ENCODE measurements around the gene CHN2.
"Not testable (repeated sequence)": the region's sequence is repeated elsewhere in the genome, so short reads cannot be mapped to it uniquely, and the experiment has no call there.

The CHN2 gene

GRCh38 chr7:29190349-29191045 lies 4.1 kb upstream of the CHN2 start:
- no peak for DNase-seq

DNA sequence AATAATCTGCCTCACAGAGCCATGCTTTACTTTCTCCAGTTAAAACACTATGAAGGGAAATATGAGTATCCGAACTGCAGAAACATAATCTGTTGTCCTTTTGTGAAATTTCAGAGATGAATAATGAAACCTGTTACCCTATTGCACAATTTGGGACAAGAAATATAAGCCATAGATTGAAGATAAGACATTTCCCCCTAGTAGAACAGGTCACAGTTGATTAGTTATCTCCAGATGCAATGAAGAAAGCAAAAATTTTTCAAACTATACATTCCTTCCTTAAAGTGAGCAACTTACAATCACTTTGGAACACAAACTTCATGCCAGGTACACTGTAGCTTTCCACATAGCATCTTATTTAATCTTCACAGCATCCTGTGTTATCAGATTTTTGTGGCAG lies 2.3 kb upstream of the CHN2 start:
- no peak for DNase-seq

GRCh38 chr7:29192811-29193210 lies 1.8 kb upstream of the CHN2 start:
- DNase-seq = no peak

GRCh38 chr7:29193316-29194205 lies 1.0 kb upstream of the CHN2 start:
- no peak for DNase-seq

DNA sequence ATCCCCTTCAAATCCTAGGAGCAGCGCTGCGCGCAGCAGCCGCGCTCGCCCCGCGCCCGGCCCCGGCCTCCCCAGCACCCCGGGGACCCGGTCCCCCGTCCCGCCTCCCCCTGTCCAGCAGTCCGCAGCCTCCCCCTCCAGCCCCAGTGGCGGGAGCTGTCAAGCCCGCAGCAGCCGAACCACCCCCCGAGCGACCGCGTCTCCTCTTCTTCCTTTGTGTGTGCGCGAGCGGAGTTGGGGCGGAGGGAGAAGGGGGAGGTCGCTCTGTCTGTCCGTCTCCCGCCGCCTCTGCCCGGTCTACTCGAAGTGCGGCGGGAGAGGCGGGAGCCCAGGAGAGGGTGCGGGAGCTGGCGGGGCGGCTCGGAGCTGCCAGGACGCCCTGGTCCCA lies 375 bp upstream of the CHN2 start:
- peak; percentile 60 for DNase-seq

- DNase-seq = no peak
These were observed 1.6 kb downstream of the CHN2 start for GRCh38 chr7:29196191-29196590.

DNA sequence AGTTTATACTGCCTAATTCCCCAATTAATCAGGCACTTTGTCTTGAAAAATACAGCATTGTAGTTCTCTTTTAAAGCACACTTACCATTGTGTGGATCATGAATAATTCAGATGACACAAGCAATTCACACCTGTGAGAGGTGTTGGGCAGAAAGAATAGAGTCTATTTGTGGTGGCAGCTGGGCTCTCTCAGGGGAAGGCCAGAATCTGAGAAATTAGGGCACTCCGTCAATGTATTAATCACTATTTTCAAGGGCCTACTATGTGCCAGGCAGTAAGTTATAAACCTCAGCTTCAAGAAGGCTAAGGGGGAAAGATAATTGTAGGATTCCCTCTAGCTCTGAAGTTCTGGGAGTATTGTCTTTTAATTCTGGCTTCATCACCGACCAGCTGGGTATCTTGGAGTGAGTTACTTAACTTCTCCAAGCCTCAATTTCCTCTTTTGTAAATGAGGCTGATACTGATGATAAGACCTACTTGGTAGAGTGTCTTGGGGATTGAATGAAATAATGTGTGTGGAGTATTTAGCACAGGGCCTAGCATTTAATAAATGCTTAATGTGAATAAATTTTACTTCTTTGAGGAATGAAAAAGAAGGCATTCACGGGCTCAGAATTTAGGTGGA lies 2.5 kb downstream of the CHN2 start:
- DNase-seq = no peak

DNA sequence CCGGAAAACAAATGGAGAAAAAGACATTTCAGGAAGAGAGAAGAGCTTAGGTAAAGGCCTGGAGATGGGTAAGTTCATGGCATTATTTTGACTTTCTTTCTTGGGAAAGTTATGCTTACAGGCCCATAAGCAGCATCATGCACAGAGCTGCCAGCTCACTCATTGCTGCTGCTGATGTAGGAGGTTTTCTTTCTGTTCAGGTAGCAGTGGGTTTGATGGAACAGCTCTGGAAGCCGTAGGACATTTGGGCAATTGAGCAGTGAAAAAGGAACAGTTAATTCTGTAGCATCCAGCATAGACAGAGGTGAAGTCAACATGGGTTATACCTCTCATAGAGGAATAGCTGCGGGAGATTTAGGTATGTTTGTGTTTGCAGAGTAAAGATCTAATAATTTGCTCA lies 3.3 kb downstream of the CHN2 start:
- DNase-seq = no peak

GRCh38 chr7:29199776-29200175 lies 5.2 kb downstream of the CHN2 start:
- no peak for DNase-seq

GRCh38 chr7:29202651-29203069 lies 8.1 kb downstream of the CHN2 start:
- DNase-seq = no peak

DNA sequence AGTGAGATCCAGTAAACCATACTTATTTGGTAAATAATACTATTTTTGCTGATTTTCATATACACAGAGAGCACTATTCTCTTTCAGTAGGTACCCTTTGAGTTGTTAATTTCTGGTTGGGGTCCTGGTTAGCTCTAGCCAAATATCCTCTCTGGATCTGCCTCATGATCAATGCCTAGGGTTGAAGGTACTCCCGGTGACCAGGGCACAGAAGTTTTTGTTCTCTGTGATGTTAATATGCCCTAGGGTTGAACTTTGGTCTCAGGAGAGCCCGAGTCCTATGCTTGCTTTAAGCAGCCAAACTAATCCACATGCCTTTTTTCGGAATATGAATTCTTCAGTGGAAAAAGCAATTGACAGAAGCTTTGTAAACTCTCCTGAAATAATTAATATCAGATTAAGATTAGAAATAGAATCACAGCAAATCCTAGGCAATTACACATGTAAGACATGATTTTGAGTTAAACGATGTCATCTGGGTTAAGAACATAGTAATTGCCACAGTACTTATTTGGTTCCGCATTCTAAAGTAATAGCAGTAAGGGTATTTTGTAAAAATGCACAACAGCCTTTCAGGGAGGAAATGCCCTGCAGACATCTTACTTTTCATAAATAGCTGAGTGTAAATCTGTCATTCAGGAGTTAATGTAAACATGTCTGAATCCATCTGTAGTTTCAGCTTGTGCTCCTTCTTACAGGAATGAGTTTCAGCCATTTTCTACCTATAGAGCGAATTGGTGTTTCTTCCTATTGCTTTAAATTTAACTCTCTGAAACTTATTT lies 10.1 kb downstream of the CHN2 start:
- DNase-seq = no peak

GRCh38 chr7:29207162-29207801 lies 12.7 kb downstream of the CHN2 start:
- no peak for DNase-seq

DNA sequence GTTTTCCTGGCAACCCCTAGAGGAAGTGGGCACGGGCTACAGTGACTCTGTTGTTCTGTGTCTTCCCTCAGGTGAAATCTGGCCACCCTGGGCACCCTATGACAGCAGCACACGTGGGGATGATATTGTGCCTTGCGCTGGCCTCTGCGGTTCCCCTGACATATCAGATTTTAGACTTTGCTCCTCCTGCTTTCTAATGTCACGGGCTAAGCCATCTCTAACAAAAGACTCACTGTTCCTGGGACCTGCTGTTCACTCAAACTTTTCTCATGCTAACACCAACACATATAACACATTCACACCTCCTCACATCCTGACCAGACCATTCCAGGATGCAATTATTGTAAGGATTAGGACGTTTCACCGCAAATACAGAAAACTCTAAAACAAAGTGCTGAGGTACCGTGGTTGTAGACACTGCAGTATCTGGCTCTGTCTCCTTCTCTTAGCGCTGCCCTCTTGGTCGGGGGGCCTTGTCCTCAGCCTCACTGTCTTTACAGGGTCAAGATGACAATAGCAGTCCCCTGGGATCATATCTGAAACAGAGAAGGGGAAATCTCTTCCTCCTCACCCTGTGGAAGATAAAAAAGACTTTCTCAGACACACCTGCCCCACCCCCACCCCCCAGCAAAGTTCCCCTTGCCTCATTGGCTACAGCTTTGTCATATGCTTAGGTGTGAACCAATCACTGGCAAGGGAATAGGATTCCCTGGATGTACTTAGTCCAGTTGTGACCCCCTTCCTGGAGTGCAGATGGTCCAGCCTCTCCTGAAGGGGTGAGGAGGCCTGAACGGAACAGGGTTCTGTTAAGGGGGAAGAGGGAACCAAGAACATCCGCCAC lies 14.1 kb downstream of the CHN2 start:
- DNase-seq = no peak

GRCh38 chr7:29209745-29210144 lies 15.2 kb downstream of the CHN2 start:
- DNase-seq = no peak

DNA sequence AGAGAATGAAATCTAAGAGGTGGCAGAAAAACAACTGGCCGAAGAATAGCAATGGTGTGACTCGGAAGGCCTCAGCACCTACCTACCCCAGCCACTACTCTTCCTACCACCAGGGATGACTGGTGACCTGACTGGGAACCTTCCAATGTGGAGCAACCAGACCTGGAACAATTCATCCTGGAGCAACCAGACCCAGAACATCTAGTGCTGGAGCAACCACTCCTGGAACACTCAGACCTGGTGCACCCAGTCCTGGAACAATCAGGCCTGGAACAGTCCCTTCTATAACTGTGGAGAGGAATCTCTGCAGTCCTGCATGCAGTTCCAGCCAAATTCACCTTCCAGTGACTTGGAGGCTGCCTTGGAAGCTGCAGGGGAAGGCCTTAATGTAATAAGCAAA lies 18.2 kb downstream of the CHN2 start:
- DNase-seq = not testable (repeated sequence)

DNA sequence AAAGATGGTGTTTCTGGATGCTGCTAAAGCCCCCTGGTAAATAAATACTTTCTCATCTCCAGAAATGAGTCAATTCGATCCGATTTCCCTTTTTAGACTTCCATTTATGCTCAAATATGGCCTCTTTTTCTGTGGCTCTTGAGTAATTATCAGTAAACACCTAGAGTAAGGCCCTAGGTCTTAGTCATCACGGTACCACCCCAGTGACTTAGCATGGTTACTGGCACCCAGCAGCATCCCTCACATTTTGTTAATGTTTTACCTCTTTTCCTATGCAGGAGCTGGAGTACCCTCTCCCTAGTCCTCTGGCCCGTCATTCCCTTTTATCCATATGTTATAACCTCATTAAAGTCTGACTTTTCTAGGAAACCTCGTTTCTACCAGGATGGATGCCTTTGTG lies 19.5 kb downstream of the CHN2 start:
- no peak for DNase-seq

DNA sequence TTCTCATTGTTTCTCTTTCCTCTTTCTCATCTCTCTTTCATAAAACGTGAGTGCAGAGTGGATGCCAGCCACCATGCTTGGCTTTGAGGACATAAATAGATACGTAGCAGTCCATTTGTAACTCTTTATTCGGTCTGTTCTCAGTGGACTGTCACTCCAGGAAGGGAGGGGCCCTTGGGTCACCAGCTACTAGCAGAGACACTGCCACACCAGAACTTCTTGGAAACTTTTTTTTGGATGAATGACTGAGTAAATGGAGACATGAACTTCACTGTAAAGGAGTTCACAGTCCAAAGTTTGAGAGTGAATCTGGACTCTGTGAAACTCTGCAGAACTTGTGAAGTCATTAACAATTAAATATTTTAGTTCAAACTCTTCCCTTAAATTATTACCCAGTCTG lies 20.2 kb downstream of the CHN2 start:
- DNase-seq = no peak

DNA sequence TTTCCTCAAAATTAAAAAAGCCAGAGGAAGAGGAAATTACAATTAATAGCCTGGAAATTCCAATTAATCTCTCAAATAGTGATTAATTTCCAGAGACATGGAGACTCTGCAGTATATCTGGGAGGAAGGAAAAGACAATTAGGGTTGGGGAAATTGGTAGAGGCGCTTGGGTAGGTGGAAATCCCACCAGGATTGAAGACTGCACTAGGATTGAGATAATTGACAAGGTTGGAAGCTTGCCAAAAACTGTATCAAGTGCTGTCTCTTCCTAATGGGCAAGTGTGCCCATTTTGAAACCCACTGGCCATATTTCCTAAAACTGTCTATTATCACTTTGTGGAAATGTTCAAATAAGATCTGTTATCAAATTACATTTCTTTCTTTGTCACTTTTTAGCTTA lies 21.6 kb downstream of the CHN2 start:
- DNase-seq = no peak

GRCh38 chr7:29217113-29217512 lies 22.5 kb downstream of the CHN2 start:
- DNase-seq = no peak

DNA sequence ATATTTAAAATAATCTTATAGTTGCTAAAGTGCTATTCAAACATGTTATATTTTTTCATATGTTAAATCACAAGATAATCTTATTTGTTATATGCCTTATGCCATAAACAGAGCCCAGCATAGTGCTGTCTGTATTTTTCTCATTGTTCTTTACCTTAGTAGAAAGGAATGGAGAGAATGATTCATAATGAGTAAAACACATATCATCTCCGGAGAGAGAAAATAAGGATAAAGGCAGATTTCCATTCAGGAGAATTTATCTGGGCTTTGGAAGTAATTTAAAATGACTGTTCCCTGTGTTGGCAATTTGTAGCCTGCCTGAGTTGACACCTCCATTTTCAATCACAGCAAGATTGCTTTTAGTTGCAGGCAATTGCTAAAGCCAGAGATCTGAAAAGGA lies 30.2 kb downstream of the CHN2 start:
- no peak for DNase-seq

- no peak for DNase-seq
These were observed 33.9 kb downstream of the CHN2 start for GRCh38 chr7:29228289-29229011.
